GM19239 (cell line): ENCODE measurements around the gene SHLD2.
"Not testable (repeated sequence)": the region's sequence is repeated elsewhere in the genome, so short reads cannot be mapped to it uniquely, and the experiment has no call there.

Experiments
- DNase-seq: peaks from one replicate; pipeline ENCODE4 v3.0.0; 2011; ENCODE audit warnings: low spot score; ENCODE audit not compliant: insufficient read length
- FAIRE-seq: peaks from 2 replicates; lab custom pipeline; 2011; peaks lifted over from hg19 to GRCh38; lab: Jason Lieb, UNC

Gene SHLD2

GRCh38 chr10:87133936-87134335 lies 38.9 kb downstream of the SHLD2 start:
- not testable (repeated sequence) for DNase-seq, FAIRE-seq

GRCh38 chr10:87134440-87134839 lies 39.4 kb downstream of the SHLD2 start:
- FAIRE-seq, DNase-seq: not testable (repeated sequence)

GRCh38 chr10:87137478-87137877 lies 42.5 kb downstream of the SHLD2 start:
- DNase-seq, FAIRE-seq: not testable (repeated sequence)

- not testable (repeated sequence) for FAIRE-seq, DNase-seq
Observed at GRCh38 chr10:87142230-87143108, 47.5 kb downstream of the SHLD2 start.

- not testable (repeated sequence) for FAIRE-seq, DNase-seq
Observed at GRCh38 chr10:87143109-87143418, 48.1 kb downstream of the SHLD2 start.

GRCh38 chr10:87145598-87145997 lies 50.6 kb downstream of the SHLD2 start:
- DNase-seq, FAIRE-seq: not testable (repeated sequence)

- DNase-seq, FAIRE-seq: not testable (repeated sequence)
Observed at GRCh38 chr10:87149020-87149609, 54.1 kb downstream of the SHLD2 start.

GRCh38 chr10:87151516-87151915 lies 56.5 kb downstream of the SHLD2 start:
- not testable (repeated sequence) for FAIRE-seq, DNase-seq

- DNase-seq, FAIRE-seq: not testable (repeated sequence)
Observed at GRCh38 chr10:87156841-87157240, 61.8 kb downstream of the SHLD2 start.

- not testable (repeated sequence) for FAIRE-seq
Observed at GRCh38 chr10:87157821-87158220, 62.8 kb downstream of the SHLD2 start.

GRCh38 chr10:87162703-87163293 lies 67.8 kb downstream of the SHLD2 start:
- DNase-seq, FAIRE-seq: not testable (repeated sequence)

More at GRCh38 chr10:87157821-87158220, 62.8 kb downstream of the SHLD2 start:
- not testable (repeated sequence) for DNase-seq

- not testable (repeated sequence) for FAIRE-seq, DNase-seq
Observed at GRCh38 chr10:87163414-87163813, 68.4 kb downstream of the SHLD2 start.

- not testable (repeated sequence) for FAIRE-seq, DNase-seq
Observed at GRCh38 chr10:87169857-87170256, 74.9 kb downstream of the SHLD2 start.

GRCh38 chr10:87170705-87171104 lies 75.7 kb downstream of the SHLD2 start:
- not testable (repeated sequence) for DNase-seq, FAIRE-seq

GRCh38 chr10:87171670-87172069 lies 76.7 kb downstream of the SHLD2 start:
- DNase-seq, FAIRE-seq: not testable (repeated sequence)

- DNase-seq, FAIRE-seq: not testable (repeated sequence)
Observed at GRCh38 chr10:87172178-87172577, 77.2 kb downstream of the SHLD2 start.

- FAIRE-seq, DNase-seq: not testable (repeated sequence)
Observed at GRCh38 chr10:87177587-87177986, 82.6 kb downstream of the SHLD2 start.

GRCh38 chr10:87184421-87184820 lies 89.4 kb downstream of the SHLD2 start:
- FAIRE-seq, DNase-seq: not testable (repeated sequence)

GRCh38 chr10:87186016-87186415 lies 91.0 kb downstream of the SHLD2 start:
- FAIRE-seq, DNase-seq: not testable (repeated sequence)

- FAIRE-seq, DNase-seq: not testable (repeated sequence)
Observed at GRCh38 chr10:87187573-87187972, 92.6 kb downstream of the SHLD2 start.
